Panc1 (cell line): ENCODE data around the gene TRAPPC5. TPM values are rescaled to one million over a fixed set of nuclear protein-coding genes. Genes with fewer than 3 reads are reported as not detected.
A peak's percentile ranks its signal among the peaks of the same experiment; 100 is the strongest.
"Not testable (repeated sequence)": the region's sequence is repeated elsewhere in the genome, so short reads cannot be mapped to it uniquely, and the experiment has no call there.

ENCODE experiments used
- ATAC-seq: fragments of 200-7000 bp; cut with Tn5 transposase; 2 replicates; pipeline ENCODE4 v1.9.1; 2020; ENCODE audit warnings: mild to moderate bottlenecking, moderate library complexity
- BruUV-seq: library from RNA; stranded (reverse); fragments of 400-500 nt; replicated peaks from 2 replicates; lab custom pipeline; 2021; lab: Mats Ljungman, UMichigan
- CTCF ChIA-PET: fragments of 300-600 bp; sonication (Branson Sonifier 250); formaldehyde crosslinking; loops from one replicate; lab custom pipeline; 2022; ENCODE audit warnings: antibody characterized with exemption; lab: Charles Lee
- POLR2A ChIA-PET: fragments of 300-600 bp; sonication (Branson Sonifier 250); formaldehyde crosslinking; loops from one replicate; lab custom pipeline; 2022; ENCODE audit warnings: antibody characterized with exemption; lab: Charles Lee
- DNase-seq: peaks from one replicate; pipeline ENCODE4 v3.0.0-alpha.2; 2010; ENCODE audit warnings: low read depth, low spot score
- H3K27ac ChIP-seq: 2 replicates; pipeline ENCODE4 v1.5.1; 2011; ENCODE audit warnings: mild to moderate bottlenecking, low read length, inconsistent platforms
- H3K27me3 ChIP-seq: fragments of 200-500 bp; sonication (Bioruptor generic); 2 replicates; pipeline ENCODE4 v1.6.0; 2014; ENCODE audit warnings: low read length, inconsistent platforms; ENCODE audit not compliant: control insufficient read depth, insufficient read depth
- H3K36me3 ChIP-seq: fragments of 200-500 bp; sonication (Bioruptor generic); 2 replicates; pipeline ENCODE4 v1.5.1; 2014; ENCODE audit warnings: inconsistent platforms, mild to moderate bottlenecking, low read length, moderate library complexity; ENCODE audit not compliant: control insufficient read depth, insufficient read depth
- H3K4me1 ChIP-seq: 2 replicates; pipeline ENCODE4 v1.5.1; 2011; ENCODE audit warnings: inconsistent platforms, mild to moderate bottlenecking, low read length, moderate library complexity; ENCODE audit not compliant: control insufficient read depth, insufficient read depth
- H3K4me3 ChIP-seq, 2 experiments: 2 replicates each; pipeline ENCODE4 v1.5.1; 2011 to 2012; ENCODE audit warnings: low read depth in 2 of 2, low read length in 2 of 2, mild to moderate bottlenecking in 2 of 2, inconsistent platforms in 1 of 2, moderate library complexity in 1 of 2
- H3K9me3 ChIP-seq: fragments of 200-500 bp; sonication (Bioruptor generic); 2 replicates; pipeline ENCODE4 v1.5.1; 2014; ENCODE audit warnings: low read depth, mild to moderate bottlenecking, inconsistent platforms, low read length, moderate library complexity; ENCODE audit not compliant: control insufficient read depth, insufficient read depth
- CTCF ChIP-seq: fragments of 450-650 bp; IDR thresholded peaks from 2 replicates; pipeline ENCODE4 v1.5.1; 2017; ENCODE audit warnings: mild to moderate bottlenecking
- POLR2AphosphoS5 ChIP-seq: IDR thresholded peaks from 2 replicates; pipeline ENCODE4 v1.6.1; 2012; ENCODE audit warnings: mild to moderate bottlenecking, low read depth, low read length, moderate library complexity
- REST ChIP-seq, 2 experiments: IDR thresholded peaks; 2 replicates each; pipeline ENCODE4 v1.6.1; 2011 to 2012; ENCODE audit warnings: low read depth in 2 of 2, control low read depth in 1 of 2, low read length in 1 of 2, mild to moderate bottlenecking in 1 of 2, moderate library complexity in 1 of 2; ENCODE audit not compliant: insufficient read depth in 1 of 2
- SIN3A ChIP-seq: IDR thresholded peaks from 2 replicates; pipeline ENCODE4 v1.6.1; 2012; ENCODE audit warnings: low read depth, mild to moderate bottlenecking, low read length, moderate library complexity, borderline replicate concordance; ENCODE audit not compliant: insufficient read depth
- TCF7L2 ChIP-seq: IDR thresholded peaks from 2 replicates; pipeline ENCODE4 v1.6.1; 2011; ENCODE audit warnings: mild to moderate bottlenecking, low read depth, low read length, inconsistent platforms
- in situ Hi-C: cut with HindIII; loops from 2 replicates; pipeline ENCODE4 v1.10.0; 2016; ENCODE audit warnings: low sequenced_read_pairs, low pct_unique_long_range_greater_than_20kb
- intact Hi-C: fragments of 100-400 bp; cut with micrococcal nuclease; formaldehyde crosslinking; loops from one replicate; pipeline ENCODE4 v1.10.0; 2022; ENCODE audit not compliant: unreplicated experiment
- total RNA-seq: library from RNA; stranded (reverse); gene quantifications from one replicate; pipeline ENCODE4 v1.2.1, GENCODE V29; 2021; ENCODE audit not compliant: unreplicated experiment

TRAPPC5 gene
- total RNA-seq, 1 experiment from 2014 or later: 101 TPM

DNA sequence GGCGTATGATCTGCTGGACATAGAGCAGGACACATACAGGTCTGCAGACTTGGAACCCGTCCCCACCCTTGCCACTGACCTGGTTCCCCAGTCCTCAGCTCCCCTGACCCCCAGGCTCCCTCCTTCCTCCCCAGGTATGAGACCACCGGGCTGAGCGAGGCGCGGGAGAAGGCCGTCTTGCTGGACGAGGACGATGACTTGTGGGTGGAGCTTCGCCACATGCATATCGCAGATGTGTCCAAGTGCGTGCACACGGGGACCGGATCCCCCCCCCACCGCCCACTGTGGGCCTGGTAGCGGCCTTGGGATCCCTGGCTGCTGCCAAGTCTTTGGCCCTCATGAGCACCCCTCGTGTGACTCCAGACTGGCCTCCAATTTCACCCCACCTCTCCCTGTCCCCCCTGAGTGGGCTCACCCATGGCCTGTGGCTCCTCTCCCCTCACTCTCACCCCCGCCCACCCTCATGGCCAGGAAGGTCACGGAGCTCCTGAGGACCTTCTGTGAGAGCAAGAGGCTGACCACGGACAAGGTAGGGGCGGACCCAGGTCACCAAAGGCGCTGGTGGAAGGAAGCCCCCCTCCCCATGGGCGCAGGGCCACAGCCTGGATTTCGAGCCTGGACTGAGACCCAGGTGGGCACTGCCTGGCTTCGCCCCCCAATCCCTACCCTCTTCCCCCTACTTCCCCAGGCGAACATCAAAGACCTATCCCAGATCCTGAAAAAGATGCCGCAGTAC, 38.2 kb upstream of the TRAPPC5 start:
- ATAC-seq: no peak
- H3K4me1 ChIP-seq: no peaks in the 10 kb centered on the region
- in situ Hi-C loops: no loop called here
- no peak for TF ChIP-seq REST (IDR thresholded peaks at IDR 0.05; ENCODE audit: insufficient read depth in 1 of 2, low read depth in 2 of 2, low read length in 1 of 2)
- no peak for TF ChIP-seq CTCF
- no peak for TF ChIP-seq SIN3A
- TF ChIP-seq TCF7L2: no peak
- intact Hi-C loops: no loop called here
- no peak overlapping the region for H3K4me3 ChIP-seq
- H3K27me3 ChIP-seq: no peaks in the 10 kb centered on the region
- H3K36me3 ChIP-seq: no peaks in the 10 kb centered on the region
- H3K9me3 ChIP-seq: no peaks in the 10 kb centered on the region
- BruUV-seq: no TSS peak
- ChIA-PET POLR2A (no interaction called here), CTCF (no interaction called here)
- no peak for DNase-seq
- H3K27ac ChIP-seq: no peak overlapping the region

DNA sequence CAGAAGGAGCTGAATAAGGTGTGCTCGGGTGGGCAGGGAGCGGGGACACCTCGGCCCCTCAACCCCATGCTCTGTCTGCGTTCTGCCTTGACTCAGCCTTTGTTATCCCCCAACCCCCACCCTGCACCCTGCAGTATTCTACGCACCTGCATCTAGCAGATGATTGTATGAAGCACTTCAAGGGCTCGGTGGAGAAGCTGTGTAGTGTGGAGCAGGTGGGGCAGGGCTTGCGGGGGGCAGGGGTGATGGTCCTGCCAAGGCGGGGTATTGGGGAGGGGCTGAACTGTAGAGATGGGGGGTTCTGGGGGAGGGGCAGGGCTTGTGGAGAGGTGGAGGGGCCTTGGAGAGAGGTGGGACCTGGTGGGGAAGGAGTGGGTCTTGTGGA, 37.6 kb upstream of the TRAPPC5 start:
- no TSS peak for BruUV-seq
- ATAC-seq (no peak), DNase-seq (no peak)
- ChIA-PET CTCF (no interaction called here), POLR2A (no interaction called here)
- in situ Hi-C loops (no loop called here), intact Hi-C loops (no loop called here)
- no peaks in the 10 kb centered on the region for H3K9me3 ChIP-seq
- TF ChIP-seq TCF7L2 (no peak), POLR2AphosphoS5 (no peak), CTCF (no peak), REST (IDR thresholded peaks at IDR 0.05; ENCODE audit: insufficient read depth in 1 of 2, low read depth in 2 of 2, low read length in 1 of 2) (no peak), SIN3A (no peak)
- H3K4me3 ChIP-seq: no peak overlapping the region
- H3K4me1 ChIP-seq: no peaks in the 10 kb centered on the region
- no peaks in the 10 kb centered on the region for H3K27me3 ChIP-seq
- no peak overlapping the region for H3K27ac ChIP-seq
- H3K36me3 ChIP-seq: no peaks in the 10 kb centered on the region

GRCh38 chr19:7643629-7644549, 36.7 kb upstream of the TRAPPC5 start:
- H3K27me3 ChIP-seq, H3K9me3 ChIP-seq, H3K4me1 ChIP-seq, H3K27ac ChIP-seq, in situ Hi-C loops, DNase-seq, intact Hi-C loops, ATAC-seq, H3K36me3 ChIP-seq, H3K4me3 ChIP-seq: not testable (repeated sequence)
- POLR2A ChIA-PET: interaction anchor here (0.6 kb wide), 1 partner anchor 23 kb away, joined by 6 read pairs; no protein-coding TSS in a partner anchor
- CTCF ChIA-PET: interaction anchor here (0.6 kb wide), 2 partner anchors 104 to 133 kb away, joined by 4 to 6 read pairs; no protein-coding TSS in a partner anchor
- BruUV-seq: TSS peak; percentile 45
